Measurements from ENCODE around the gene HAND1.
A peak's percentile ranks its signal among the peaks of the same experiment; 100 is the strongest.

HAND1 gene

GRCh38 chr5:154494036-154494435 is 16.0 kb upstream of the HAND1 start:
- no peak overlapping the region for H3K27ac ChIP-seq (ENCODE audit: low read depth, low read length)
- no peak overlapping the region for H4K91ac ChIP-seq (ENCODE audit: low read depth, low read length)
- peaks cover 21% of the 10 kb centered on the region for H3K79me1 ChIP-seq (ENCODE audit: low read length)
- H3K23ac ChIP-seq (ENCODE audit: low read length), result no peak overlapping the region
- H3K79me2 ChIP-seq (ENCODE audit: control insufficient read depth, insufficient read depth, low read length, poor library complexity), result peaks cover 6% of the 10 kb centered on the region
- peaks cover 9 to 12% of the 10 kb centered on the region in 2 experiments for H3K4me1 ChIP-seq (ENCODE audit: control insufficient read depth in 1 of 2, insufficient read depth in 2 of 2, low read length in 2 of 2)
- no peak overlapping the region for H3K4me2 ChIP-seq (ENCODE audit: low read length)
- H2AFZ ChIP-seq (ENCODE audit: insufficient read depth, low read length, poor library complexity), result no peak overlapping the region
- H2BK5ac ChIP-seq (ENCODE audit: low read depth, low read length, poor library complexity), result no peak overlapping the region
- H3K14ac ChIP-seq (ENCODE audit: low read length), result no peak overlapping the region
- H3K27me3 ChIP-seq (ENCODE audit: insufficient read depth, low read length), result no peaks in the 10 kb centered on the region
- H2AK5ac ChIP-seq (ENCODE audit: low read length), result no peak overlapping the region
- no peaks in the 10 kb centered on the region for H3K36me3 ChIP-seq (ENCODE audit: control insufficient read depth in 1 of 2, insufficient read depth in 2 of 2, low read length in 2 of 2)
- H4K12ac ChIP-seq (ENCODE audit: low read depth, low read length), result no peak overlapping the region
- no peak overlapping the region for H3K4ac ChIP-seq (ENCODE audit: low read depth, low read length)
- H3K9me3 ChIP-seq (ENCODE audit: insufficient read depth, low read depth, low read length), result no peaks in the 10 kb centered on the region
- no peak overlapping the region for H3K9ac ChIP-seq (ENCODE audit: low read length)
- no peak overlapping the region for H2BK120ac ChIP-seq (ENCODE audit: insufficient read depth, low read length, poor library complexity)
- H3K18ac ChIP-seq (ENCODE audit: low read length), result no peak overlapping the region
- no CpG with 5 or more reads among the region's 4 CpGs for WGBS (ENCODE audit: extremely low coverage, insufficient coverage, insufficient read length)
- H4K8ac ChIP-seq (ENCODE audit: low read depth, low read length), result no peak overlapping the region
- peak overlapping the region; percentile 43 for H2BK12ac ChIP-seq (ENCODE audit: low read length)
- no peak for DNase-seq
- no peak overlapping the region for H3K4me3 ChIP-seq (ENCODE audit: low read depth, low read length)

- Histone ChIP-seq H3K27ac (ENCODE audit: low read depth, low read length) (peak overlapping the region; percentile 8), H3K4me2 (ENCODE audit: low read length) (no peak overlapping the region), H3K4ac (ENCODE audit: low read depth, low read length) (peak overlapping the region; percentile 86), H3K23ac (ENCODE audit: low read length) (no peak overlapping the region), H3K79me2 (ENCODE audit: control insufficient read depth, insufficient read depth, low read length, poor library complexity) (peaks cover 6% of the 10 kb centered on the region), H2AK5ac (ENCODE audit: low read length) (peak overlapping the region; percentile 99), H4K12ac (ENCODE audit: low read depth, low read length) (peak overlapping the region; percentile 66), H3K79me1 (ENCODE audit: low read length) (peaks cover 18% of the 10 kb centered on the region), H3K4me1 (ENCODE audit: control insufficient read depth in 1 of 2, insufficient read depth in 2 of 2, low read length in 2 of 2) (peaks cover 9 to 12% of the 10 kb centered on the region in 2 experiments), H2BK5ac (ENCODE audit: low read depth, low read length, poor library complexity) (peak overlapping the region; percentile 93), H3K18ac (ENCODE audit: low read length) (peak overlapping the region; percentile 92), H2AFZ (ENCODE audit: insufficient read depth, low read length, poor library complexity) (peak overlapping the region; percentile 45), H3K36me3 (ENCODE audit: control insufficient read depth in 1 of 2, insufficient read depth in 2 of 2, low read length in 2 of 2) (no peaks in the 10 kb centered on the region), H3K27me3 (ENCODE audit: insufficient read depth, low read length) (no peaks in the 10 kb centered on the region), H3K4me3 (ENCODE audit: low read depth, low read length) (peak overlapping the region; percentile 18), H2BK12ac (ENCODE audit: low read length) (peak overlapping the region; percentile 97), H3K9ac (ENCODE audit: low read length) (no peak overlapping the region), H3K9me3 (ENCODE audit: insufficient read depth, low read depth, low read length) (no peaks in the 10 kb centered on the region), H4K91ac (ENCODE audit: low read depth, low read length) (peak overlapping the region; percentile 98), H3K14ac (ENCODE audit: low read length) (peak overlapping the region; percentile 96), H4K8ac (ENCODE audit: low read depth, low read length) (peak overlapping the region; percentile 76), H2BK120ac (ENCODE audit: insufficient read depth, low read length, poor library complexity) (peak overlapping the region; percentile 95)
- DNase-seq, result no peak
- no CpG with 5 or more reads among the region's 29 CpGs for WGBS (ENCODE audit: extremely low coverage, insufficient coverage, insufficient read length)
Measured at GRCh38 chr5:154493274-154493673, 15.2 kb upstream of the HAND1 start.

DNA sequence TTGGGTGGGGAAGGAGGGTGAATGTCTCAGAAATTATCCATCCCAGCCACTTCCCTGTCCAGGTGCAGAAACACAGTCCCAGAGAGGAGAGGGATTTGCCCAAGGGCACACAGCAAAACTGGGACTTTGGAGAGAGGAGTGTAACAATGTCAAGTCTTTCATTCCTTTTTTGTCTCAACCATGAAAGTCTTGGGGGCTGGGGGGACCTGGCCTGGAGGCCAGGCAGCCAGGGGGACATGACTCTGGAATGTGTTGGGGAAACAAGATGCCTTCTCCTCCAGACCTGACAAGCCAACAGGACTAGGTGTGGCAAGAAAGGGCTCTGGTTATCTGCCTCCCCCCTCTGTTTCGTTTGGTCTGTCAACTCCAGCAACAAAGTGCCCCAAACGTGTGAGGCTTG is 13.9 kb upstream of the HAND1 start:
- H2AFZ ChIP-seq (ENCODE audit: insufficient read depth, low read length, poor library complexity), result no peak overlapping the region
- H2AK5ac ChIP-seq (ENCODE audit: low read length), result peak overlapping the region; percentile 79
- H2BK120ac ChIP-seq (ENCODE audit: insufficient read depth, low read length, poor library complexity), result peak overlapping the region; percentile 82
- WGBS (ENCODE audit: extremely low coverage, insufficient coverage, insufficient read length), result no CpG with 5 or more reads among the region's 2 CpGs
- no peak overlapping the region for H3K9ac ChIP-seq (ENCODE audit: low read length)
- H3K4me3 ChIP-seq (ENCODE audit: low read depth, low read length), result no peak overlapping the region
- no peak overlapping the region for H4K12ac ChIP-seq (ENCODE audit: low read depth, low read length)
- H3K18ac ChIP-seq (ENCODE audit: low read length), result peak overlapping the region; percentile 60
- peaks cover 9 to 12% of the 10 kb centered on the region in 2 experiments for H3K4me1 ChIP-seq (ENCODE audit: control insufficient read depth in 1 of 2, insufficient read depth in 2 of 2, low read length in 2 of 2)
- H3K36me3 ChIP-seq (ENCODE audit: control insufficient read depth in 1 of 2, insufficient read depth in 2 of 2, low read length in 2 of 2), result no peaks in the 10 kb centered on the region
- peak overlapping the region; percentile 50 for H4K8ac ChIP-seq (ENCODE audit: low read depth, low read length)
- peak overlapping the region; percentile 73 for H3K4ac ChIP-seq (ENCODE audit: low read depth, low read length)
- H2BK5ac ChIP-seq (ENCODE audit: low read depth, low read length, poor library complexity), result peak overlapping the region; percentile 86
- peak overlapping the region; percentile 83 for H2BK12ac ChIP-seq (ENCODE audit: low read length)
- peak overlapping the region; percentile 82 for H3K27ac ChIP-seq (ENCODE audit: low read depth, low read length)
- peaks cover 18% of the 10 kb centered on the region for H3K79me1 ChIP-seq (ENCODE audit: low read length)
- no peak overlapping the region for H3K23ac ChIP-seq (ENCODE audit: low read length)
- no peak overlapping the region for H3K4me2 ChIP-seq (ENCODE audit: low read length)
- peak overlapping the region; percentile 94 for H4K91ac ChIP-seq (ENCODE audit: low read depth, low read length)
- peaks cover 6% of the 10 kb centered on the region for H3K79me2 ChIP-seq (ENCODE audit: control insufficient read depth, insufficient read depth, low read length, poor library complexity)
- DNase-seq, result no peak
- no peaks in the 10 kb centered on the region for H3K9me3 ChIP-seq (ENCODE audit: insufficient read depth, low read depth, low read length)
- H3K14ac ChIP-seq (ENCODE audit: low read length), result peak overlapping the region; percentile 57
- H3K27me3 ChIP-seq (ENCODE audit: insufficient read depth, low read length), result no peaks in the 10 kb centered on the region

GRCh38 chr5:154487541-154487940 is 9.5 kb upstream of the HAND1 start:
- Histone ChIP-seq H3K27ac (ENCODE audit: low read depth, low read length) (peak overlapping the region; percentile 97), H3K4me3 (ENCODE audit: low read depth, low read length) (no peak overlapping the region), H3K4me1 (ENCODE audit: control insufficient read depth in 1 of 2, insufficient read depth in 2 of 2, low read length in 2 of 2) (peaks cover 19 to 28% of the 10 kb centered on the region in 2 experiments), H3K36me3 (ENCODE audit: control insufficient read depth in 1 of 2, insufficient read depth in 2 of 2, low read length in 2 of 2) (no peaks in the 10 kb centered on the region), H3K27me3 (ENCODE audit: insufficient read depth, low read length) (no peaks in the 10 kb centered on the region), H4K12ac (ENCODE audit: low read depth, low read length) (no peak overlapping the region), H3K4me2 (ENCODE audit: low read length) (no peak overlapping the region), H4K8ac (ENCODE audit: low read depth, low read length) (no peak overlapping the region), H2BK12ac (ENCODE audit: low read length) (no peak overlapping the region), H2BK120ac (ENCODE audit: insufficient read depth, low read length, poor library complexity) (no peak overlapping the region), H2BK5ac (ENCODE audit: low read depth, low read length, poor library complexity) (peak overlapping the region; percentile 70), H3K4ac (ENCODE audit: low read depth, low read length) (no peak overlapping the region), H3K79me1 (ENCODE audit: low read length) (peaks cover 45% of the 10 kb centered on the region), H2AK5ac (ENCODE audit: low read length) (no peak overlapping the region), H3K9ac (ENCODE audit: low read length) (no peak overlapping the region), H3K14ac (ENCODE audit: low read length) (no peak overlapping the region), H4K91ac (ENCODE audit: low read depth, low read length) (no peak overlapping the region), H2AFZ (ENCODE audit: insufficient read depth, low read length, poor library complexity) (no peak overlapping the region), H3K79me2 (ENCODE audit: control insufficient read depth, insufficient read depth, low read length, poor library complexity) (peaks cover 21% of the 10 kb centered on the region), H3K23ac (ENCODE audit: low read length) (no peak overlapping the region), H3K18ac (ENCODE audit: low read length) (no peak overlapping the region), H3K9me3 (ENCODE audit: insufficient read depth, low read depth, low read length) (no peaks in the 10 kb centered on the region)
- DNase-seq, result no peak
- WGBS (ENCODE audit: extremely low coverage, insufficient coverage, insufficient read length), result no CpG with 5 or more reads among the region's 2 CpGs

Measured in trophoblast cell (in vitro differentiated cells and primary cell).